PC-3 (cell line): ENCODE data around the gene CDH4. TPM values are rescaled to one million over a fixed set of nuclear protein-coding genes. Genes with fewer than 3 reads are reported as not detected.
"Not testable (repeated sequence)": the region's sequence is repeated elsewhere in the genome, so short reads cannot be mapped to it uniquely, and the experiment has no call there.

Experiments used
- ATAC-seq: fragments of 200-7000 bp; cut with Tn5 transposase; 2 replicates; pipeline ENCODE4 v1.9.1; 2020; ENCODE audit warnings: mild to moderate bottlenecking, moderate library complexity
- BruUV-seq: library from RNA; stranded (reverse); fragments of 400-500 nt; replicated peaks from 2 replicates; lab custom pipeline; 2021; lab: Mats Ljungman, UMichigan
- CTCF ChIA-PET: fragments of 300-600 bp; sonication (Branson Sonifier 250); formaldehyde crosslinking; loops from one replicate; lab custom pipeline; 2022; ENCODE audit warnings: antibody characterized with exemption; lab: Charles Lee
- POLR2A ChIA-PET: fragments of 300-600 bp; sonication (Branson Sonifier 250); formaldehyde crosslinking; loops from one replicate; lab custom pipeline; 2022; ENCODE audit warnings: antibody characterized with exemption; ENCODE audit not compliant: unreplicated experiment; lab: Charles Lee
- DNase-seq: peaks from one replicate; pipeline ENCODE4 v3.0.0-alpha.2; 2015
- H2AFZ ChIP-seq: fragments of 300-600 bp; sonication (generic); 2 replicates; pipeline ENCODE4 v1.6.0; 2016; ENCODE audit warnings: antibody characterized with exemption, low read length
- H3F3A ChIP-seq: fragments of 300-600 bp; sonication (generic); one replicate; pipeline ENCODE4 v1.6.0; 2017; ENCODE audit warnings: antibody characterized with exemption, low read length, control low read depth, mild to moderate bottlenecking; ENCODE audit not compliant: unreplicated experiment
- H3K27ac ChIP-seq: fragments of 300-600 bp; sonication (generic); 2 replicates; pipeline ENCODE4 v1.5.1; 2016; ENCODE audit warnings: mild to moderate bottlenecking, low read length
- H3K27me3 ChIP-seq: fragments of 300-600 bp; sonication (generic); 2 replicates; pipeline ENCODE4 v1.6.1; 2016; ENCODE audit warnings: low read length, mixed read lengths
- H3K36me3 ChIP-seq: fragments of 300-600 bp; sonication (generic); 2 replicates; pipeline ENCODE4 v1.6.1; 2016; ENCODE audit warnings: low read depth, mixed run types, low read length, mixed read lengths
- H3K4me1 ChIP-seq: fragments of 300-600 bp; sonication (generic); 2 replicates; pipeline ENCODE4 v1.5.1; 2016; ENCODE audit warnings: low read length; ENCODE audit not compliant: insufficient read depth
- H3K4me2 ChIP-seq: fragments of 300-600 bp; sonication (generic); 2 replicates; pipeline ENCODE4 v1.6.0; 2016; ENCODE audit warnings: low read length
- H3K4me3 ChIP-seq: fragments of 300-600 bp; sonication (generic); 2 replicates; pipeline ENCODE4 v1.5.1; 2016; ENCODE audit warnings: mild to moderate bottlenecking, low read length, mixed read lengths
- H3K79me2 ChIP-seq: fragments of 300-600 bp; sonication (generic); 2 replicates; pipeline ENCODE4 v1.6.1; 2017; ENCODE audit warnings: low read length, mixed read lengths
- H3K9ac ChIP-seq: fragments of 300-600 bp; sonication (generic); 2 replicates; pipeline ENCODE4 v1.6.0; 2016; ENCODE audit warnings: mild to moderate bottlenecking, low read length
- H3K9me2 ChIP-seq: fragments of 300-600 bp; sonication (generic); replicated peaks from 2 replicates; pipeline ENCODE4 v1.6.1; 2016; ENCODE audit warnings: mixed run types, low read length, mixed read lengths
- H3K9me3 ChIP-seq: fragments of 300-600 bp; sonication (generic); 2 replicates; pipeline ENCODE4 v1.6.1; 2016; ENCODE audit warnings: low read length, mixed read lengths
- H4K20me1 ChIP-seq: fragments of 300-600 bp; sonication (generic); 2 replicates; pipeline ENCODE4 v1.6.1; 2016; ENCODE audit warnings: low read length, mixed read lengths
- CTCF ChIP-seq: fragments of 300-600 bp; sonication (generic); conservative IDR thresholded peaks from 2 replicates; pipeline ENCODE4 v1.5.1; 2017; ENCODE audit warnings: antibody characterized with exemption, low read depth, mild to moderate bottlenecking, low read length
- EZH2 ChIP-seq: fragments of 300-600 bp; sonication (generic); IDR thresholded peaks from one replicate; pipeline ENCODE4 v1.6.1; 2017; ENCODE audit warnings: antibody characterized with exemption, mild to moderate bottlenecking, low read length; ENCODE audit not compliant: unreplicated experiment
- EZH2phosphoT487 ChIP-seq: fragments of 300-600 bp; sonication (generic); IDR thresholded peaks from 2 replicates; pipeline ENCODE4 v1.6.1; 2018; ENCODE audit warnings: mild to moderate bottlenecking, antibody characterized with exemption, low read length, borderline replicate concordance
- intact Hi-C: fragments of 100-400 bp; cut with micrococcal nuclease; formaldehyde crosslinking; loops from 2 replicates; pipeline ENCODE4 v1.9.0; 2023
- total RNA-seq: library from RNA; depleted of rRNA; stranded (reverse); fragments of >200 nt; gene quantifications from 2 replicates; pipeline ENCODE4 v1.2.3, GENCODE V29; 2014

CDH4 gene
- total RNA-seq, 1 experiment from 2014 or later, result not detected

GRCh38 chr20:61405007-61405406 lies 152.9 kb downstream of the CDH4 start:
- H3K9ac ChIP-seq, result no peak overlapping the region
- ChIA-PET CTCF (no interaction called here), POLR2A (no interaction called here)
- H3K4me1 ChIP-seq, result no peaks in the 10 kb centered on the region
- peaks cover 5% of the 10 kb centered on the region; the same call in 1 of the 2 replicates for H3K27me3 ChIP-seq
- no peaks in the 10 kb centered on the region for H4K20me1 ChIP-seq
- DNase-seq (no peak), ATAC-seq (no peak)
- no peaks in the 10 kb centered on the region for H3K79me2 ChIP-seq
- no peaks in the 10 kb centered on the region for H3F3A ChIP-seq
- H3K36me3 ChIP-seq, result no peaks in the 10 kb centered on the region
- no peaks in the 10 kb centered on the region for H3K9me3 ChIP-seq
- H2AFZ ChIP-seq, result no peak overlapping the region
- no peaks in the 10 kb centered on the region for H3K9me2 ChIP-seq
- H3K4me3 ChIP-seq, result no peak overlapping the region
- no peak overlapping the region for H3K27ac ChIP-seq
- intact Hi-C loops, result no loop called here
- H3K4me2 ChIP-seq, result no peak overlapping the region
- no TSS peak for BruUV-seq
- TF ChIP-seq EZH2 (no peak), CTCF (no peak), EZH2phosphoT487 (no peak)

- CTCF ChIA-PET, H3K4me2 ChIP-seq, POLR2A ChIA-PET, H3K79me2 ChIP-seq, H3K9ac ChIP-seq, H3F3A ChIP-seq, H3K9me3 ChIP-seq, H3K9me2 ChIP-seq, DNase-seq, BruUV-seq, H2AFZ ChIP-seq, intact Hi-C loops, H3K4me3 ChIP-seq, H3K27ac ChIP-seq, H4K20me1 ChIP-seq, H3K36me3 ChIP-seq, H3K4me1 ChIP-seq, H3K27me3 ChIP-seq, ATAC-seq: not testable (repeated sequence)
Measured at GRCh38 chr20:61406773-61407172, 154.7 kb downstream of the CDH4 start.

GRCh38 chr20:61407561-61407960 lies 155.5 kb downstream of the CDH4 start:
- H3K4me3 ChIP-seq, result no peak overlapping the region
- no peaks in the 10 kb centered on the region for H3K4me1 ChIP-seq
- no peak overlapping the region for H3K9ac ChIP-seq
- intact Hi-C loops, result no loop called here
- H3K79me2 ChIP-seq, result no peaks in the 10 kb centered on the region
- BruUV-seq, result no TSS peak
- DNase-seq (no peak), ATAC-seq (no peak)
- no peak overlapping the region for H2AFZ ChIP-seq
- H3K27me3 ChIP-seq, result peaks cover 5% of the 10 kb centered on the region; the same call in 1 of the 2 replicates
- ChIA-PET CTCF (no interaction called here), POLR2A (no interaction called here)
- no peaks in the 10 kb centered on the region for H3K36me3 ChIP-seq
- no peaks in the 10 kb centered on the region for H3K9me3 ChIP-seq
- H4K20me1 ChIP-seq, result no peaks in the 10 kb centered on the region
- H3K27ac ChIP-seq, result no peak overlapping the region
- H3F3A ChIP-seq, result no peaks in the 10 kb centered on the region
- no peak overlapping the region for H3K4me2 ChIP-seq
- TF ChIP-seq EZH2phosphoT487, result no peak
- no peak for TF ChIP-seq EZH2
- no peak for TF ChIP-seq CTCF
- no peaks in the 10 kb centered on the region for H3K9me2 ChIP-seq
